ENCODE results near the gene DPH7. TPM values are rescaled to one million over a fixed set of nuclear protein-coding genes. Genes with fewer than 3 reads are reported as not detected.
A peak's percentile ranks its signal among the peaks of the same experiment; 100 is the strongest.
"Not testable (repeated sequence)": the region's sequence is repeated elsewhere in the genome, so short reads cannot be mapped to it uniquely, and the experiment has no call there.

The DPH7 gene
- 30.8 and 31.1 TPM in 2 replicates for total RNA-seq

DNA sequence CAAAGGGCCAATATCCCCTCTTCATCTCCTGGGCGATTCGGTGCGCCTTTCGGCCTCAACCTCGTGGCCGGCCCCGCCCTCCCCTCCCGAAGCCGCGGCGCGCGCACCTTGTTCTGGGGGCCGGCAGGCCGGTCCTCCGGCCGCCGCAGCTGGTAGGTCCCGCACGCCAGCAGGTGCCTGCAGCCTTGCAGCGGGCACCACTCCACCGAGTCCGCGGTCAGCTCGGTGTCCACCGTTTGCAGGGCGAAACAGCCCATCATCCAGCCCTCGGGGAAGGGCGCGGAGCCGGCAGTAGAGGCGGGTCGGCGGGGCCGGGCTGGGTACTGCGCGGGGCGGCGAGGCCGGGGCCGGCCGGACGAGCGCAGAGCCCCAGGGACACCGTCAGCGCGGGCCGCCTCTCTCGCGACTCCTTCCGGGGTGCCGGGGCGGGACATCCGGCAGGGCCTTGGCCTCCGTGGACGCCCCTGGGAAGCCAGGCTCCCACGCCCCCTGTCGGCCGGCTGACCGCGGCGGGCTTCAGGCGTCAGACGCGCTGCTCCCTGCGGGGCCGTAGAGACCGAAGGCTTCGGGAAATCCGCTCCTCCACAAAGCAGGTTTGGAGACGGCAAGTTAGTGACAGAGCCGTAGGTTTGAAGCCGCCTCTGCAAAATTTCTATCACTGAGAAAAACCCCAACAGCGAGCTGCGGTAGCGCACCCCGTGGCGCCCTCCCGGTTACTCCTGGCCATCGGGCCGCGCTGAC is at the start of gene DPH7:
DPH7 (minus strand) TSS at position 408 of the 741 bp plus-strand sequence; CDS start at position 260, 148 bp downstream.
- DNase-seq, result peak; percentile 95

DNA sequence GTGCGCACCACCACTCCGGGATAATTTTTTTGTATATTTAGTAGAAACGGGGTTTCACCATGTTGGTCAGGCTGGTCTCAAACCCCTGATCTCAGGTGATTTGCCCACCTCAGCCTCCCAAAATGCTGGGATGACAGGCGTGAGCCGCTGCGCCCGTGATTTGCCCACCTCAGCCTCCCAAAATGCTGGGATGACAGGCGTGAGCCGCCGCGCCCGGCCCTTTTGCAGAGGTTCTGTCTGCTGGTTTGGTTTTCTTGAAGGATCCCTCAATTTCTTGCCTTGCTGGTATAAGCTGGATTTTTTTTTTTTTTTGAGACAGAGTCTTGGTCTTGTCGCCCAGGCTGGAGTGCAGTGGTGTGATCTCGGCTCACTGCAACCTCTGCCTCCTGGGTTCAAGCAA is 48.7 kb upstream of the DPH7 start:
- not testable (repeated sequence) for DNase-seq

DNA sequence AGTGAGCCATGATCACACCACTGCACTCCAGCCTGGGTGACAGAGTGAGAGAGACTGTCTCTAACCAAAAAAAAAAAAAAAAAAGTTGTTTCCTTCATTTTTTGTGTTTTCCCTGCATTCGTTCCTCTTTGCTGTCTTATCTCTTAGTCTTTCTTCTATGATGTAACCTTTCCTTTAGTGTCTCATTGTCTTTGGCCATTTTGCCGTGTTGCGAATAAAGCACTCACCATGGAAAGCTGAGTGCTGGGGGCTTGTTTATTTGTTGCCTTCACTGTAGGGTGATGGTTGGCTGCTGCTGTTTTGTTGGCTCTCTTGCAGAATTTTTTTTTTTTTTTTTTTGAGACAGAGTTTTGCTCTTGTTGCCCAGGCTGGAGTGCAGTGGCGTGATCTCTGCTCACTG is 47.7 kb upstream of the DPH7 start:
- no peak for DNase-seq

DNA sequence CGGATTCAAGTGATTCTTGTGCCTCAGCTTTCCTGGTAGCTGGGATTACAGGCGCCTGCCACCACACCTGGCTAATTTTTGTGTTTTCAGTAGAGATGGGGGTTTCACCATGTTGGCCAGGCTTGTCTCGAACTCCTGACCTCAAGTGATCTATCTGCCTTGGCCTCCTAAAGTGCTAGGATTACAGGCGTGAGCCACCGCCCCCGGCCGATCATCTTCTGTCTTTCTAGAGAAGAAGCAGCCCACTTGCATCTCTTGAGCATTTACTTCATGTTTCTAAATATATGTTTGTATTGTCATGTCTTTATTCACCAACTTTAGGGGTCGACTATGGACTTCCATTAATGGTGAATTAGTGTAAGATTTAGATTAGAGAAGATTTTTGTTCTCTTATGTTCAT is 43.5 kb upstream of the DPH7 start:
- DNase-seq, result not testable (repeated sequence)

DNA sequence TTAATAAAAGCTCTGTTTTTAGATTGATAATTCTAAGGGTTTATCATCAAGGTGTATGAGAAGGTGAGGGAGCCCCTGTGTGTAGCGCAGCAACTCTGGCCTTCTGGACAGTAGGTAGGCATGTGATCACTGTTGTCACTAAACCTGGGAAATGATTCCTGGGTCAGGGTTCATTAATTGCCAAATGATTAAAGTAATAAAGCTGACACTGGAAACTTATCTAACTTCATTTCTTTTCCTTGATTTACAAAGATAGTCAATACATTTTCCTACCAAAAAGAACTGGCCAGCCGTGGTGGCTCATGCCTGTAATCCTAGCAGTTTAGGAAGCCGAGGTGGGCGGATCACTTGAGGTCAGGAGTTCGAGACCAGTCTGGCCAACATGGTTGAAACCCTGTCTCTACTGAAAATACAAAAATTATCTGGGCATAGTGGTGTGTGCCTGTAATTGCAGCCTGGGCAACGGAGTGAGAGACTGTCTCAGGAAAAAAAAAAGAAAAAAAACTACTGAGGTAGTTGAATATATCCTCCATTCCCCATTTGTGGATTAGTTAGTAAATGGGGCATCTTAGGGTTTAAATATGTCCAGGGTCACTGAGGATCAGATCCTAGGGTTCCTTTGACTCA is 42.5 kb upstream of the DPH7 start:
- DNase-seq, result peak; percentile 34

DNA sequence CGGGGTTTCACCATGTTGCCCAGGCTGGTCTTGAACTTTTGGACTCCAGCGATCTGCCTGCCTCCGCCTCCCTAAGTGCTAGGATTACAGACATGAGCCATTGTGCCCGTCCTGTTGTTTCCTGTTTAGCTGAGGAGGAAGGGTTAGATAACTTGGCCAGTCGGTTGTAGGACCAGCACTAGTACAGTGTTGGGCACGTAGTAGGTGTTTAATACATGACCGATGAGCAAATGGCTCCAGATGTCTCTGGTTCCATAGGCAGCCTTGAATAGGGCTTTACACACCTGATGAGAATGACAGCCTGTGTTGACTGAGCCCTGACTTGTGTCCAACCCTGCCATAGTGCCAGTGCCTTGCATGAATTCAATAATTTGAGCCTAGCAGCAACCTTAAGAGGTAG is 41.9 kb upstream of the DPH7 start:
- DNase-seq, result no peak

DNA sequence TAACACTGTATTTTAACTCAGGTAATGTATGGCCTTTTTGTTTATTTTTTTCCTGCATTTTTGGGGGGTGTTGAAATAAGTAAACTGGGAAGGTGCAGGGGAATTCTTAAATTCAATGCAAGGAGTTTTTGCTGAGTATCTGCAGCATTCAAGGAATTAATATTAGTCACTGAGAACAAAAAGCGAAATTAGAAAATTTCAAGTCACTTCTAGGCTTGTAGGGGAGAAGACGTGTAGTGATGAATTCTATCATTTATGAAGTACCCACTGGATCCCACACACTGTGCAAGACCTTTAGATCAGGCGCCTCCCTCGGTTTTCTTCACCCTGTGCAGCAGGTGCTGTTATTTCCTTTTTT is 41.3 kb upstream of the DPH7 start:
- DNase-seq, result no peak

DNA sequence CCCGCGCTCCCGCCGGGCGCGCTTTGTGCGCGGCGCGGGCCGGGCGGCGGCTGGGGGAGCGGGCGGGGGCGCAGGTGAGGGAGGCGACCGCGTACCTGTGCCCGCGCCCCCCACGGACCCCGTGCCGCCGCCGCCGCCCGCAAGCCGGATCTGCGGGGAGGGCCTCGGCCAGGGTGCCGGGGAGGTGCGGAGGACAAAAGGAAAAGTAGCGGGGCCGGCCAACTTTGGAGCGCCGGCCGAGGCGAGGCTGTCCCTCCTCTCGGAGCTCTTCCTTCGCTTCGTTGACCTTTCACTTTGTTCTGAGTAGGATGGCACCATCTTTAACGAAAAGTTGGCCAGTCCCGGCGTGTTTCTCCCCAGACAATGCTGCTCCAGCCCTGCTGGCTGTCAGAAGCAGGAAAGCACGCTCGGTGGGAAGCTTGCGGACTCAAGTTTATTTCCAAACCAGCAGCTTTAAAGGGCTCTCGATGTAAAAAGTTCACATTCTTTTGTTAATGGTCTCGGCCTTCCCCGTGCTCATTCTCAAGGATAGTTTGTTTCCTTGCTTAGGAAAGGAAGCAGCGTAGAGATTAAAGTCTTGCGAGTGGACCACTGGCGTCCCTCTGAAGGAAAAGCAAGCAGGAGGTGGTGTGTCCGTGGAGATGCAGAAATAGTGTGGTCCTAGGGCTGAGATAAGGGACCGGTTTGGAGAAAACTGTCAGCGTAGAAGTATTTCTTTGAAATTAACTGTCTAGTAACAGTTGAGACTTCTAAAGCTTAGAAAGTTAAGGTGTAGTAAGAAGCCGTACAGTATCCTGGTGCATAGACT is 40.7 kb upstream of the DPH7 start:
- peak; percentile 62 for DNase-seq

DNA sequence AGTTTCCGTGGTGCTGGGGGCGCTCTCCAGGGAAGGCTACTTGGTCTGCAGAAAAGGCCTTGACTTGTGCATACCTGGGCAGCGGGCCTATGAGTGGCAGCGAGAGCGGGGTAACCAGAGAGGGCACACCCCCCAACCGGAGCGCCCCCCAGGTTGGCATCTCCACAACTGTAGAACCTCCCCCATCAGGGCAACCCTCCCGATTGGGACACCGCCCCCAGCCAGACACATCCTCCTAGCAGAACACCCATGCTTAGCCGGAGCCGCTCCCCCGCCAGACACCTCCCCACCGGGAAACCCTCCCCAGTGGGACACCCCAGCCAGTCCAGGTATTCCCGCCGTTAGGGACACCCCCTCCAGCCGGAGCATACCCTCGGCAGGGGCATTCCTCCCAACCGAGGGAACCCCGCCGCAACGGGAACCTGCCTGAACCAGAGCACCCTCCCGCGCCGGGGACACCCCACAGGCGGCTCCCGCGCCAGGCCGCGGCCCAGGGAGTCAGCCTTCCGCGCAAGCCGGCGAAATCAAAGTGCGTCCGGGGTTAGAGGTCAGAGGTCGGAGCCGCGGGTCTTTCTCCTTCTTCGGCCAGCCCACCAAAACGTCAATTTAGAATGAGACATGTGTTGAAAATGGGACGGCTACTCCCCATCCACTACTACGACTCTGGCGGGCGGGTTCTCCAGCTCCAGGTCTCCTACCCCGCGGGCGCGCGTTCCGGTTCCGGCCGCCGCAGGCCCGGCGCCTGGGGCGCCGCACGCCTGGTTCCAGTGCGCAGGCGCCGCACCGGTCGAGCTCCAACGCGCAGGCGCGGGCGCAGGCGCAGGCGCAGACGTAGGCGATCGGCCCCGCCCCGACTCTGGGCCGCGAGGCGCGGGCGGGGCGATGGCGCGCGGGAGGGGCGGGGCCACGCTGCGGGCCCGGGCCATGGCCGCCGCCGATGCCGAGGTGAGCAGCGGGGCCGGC is 39.7 kb upstream of the DPH7 start, which contains the start of gene EHMT1:
EHMT1 (plus strand) TSS at position 901 of the 963 bp plus-strand sequence; CDS start at position 925, 24 bp downstream.
- DNase-seq, result peak; percentile 90

DNA sequence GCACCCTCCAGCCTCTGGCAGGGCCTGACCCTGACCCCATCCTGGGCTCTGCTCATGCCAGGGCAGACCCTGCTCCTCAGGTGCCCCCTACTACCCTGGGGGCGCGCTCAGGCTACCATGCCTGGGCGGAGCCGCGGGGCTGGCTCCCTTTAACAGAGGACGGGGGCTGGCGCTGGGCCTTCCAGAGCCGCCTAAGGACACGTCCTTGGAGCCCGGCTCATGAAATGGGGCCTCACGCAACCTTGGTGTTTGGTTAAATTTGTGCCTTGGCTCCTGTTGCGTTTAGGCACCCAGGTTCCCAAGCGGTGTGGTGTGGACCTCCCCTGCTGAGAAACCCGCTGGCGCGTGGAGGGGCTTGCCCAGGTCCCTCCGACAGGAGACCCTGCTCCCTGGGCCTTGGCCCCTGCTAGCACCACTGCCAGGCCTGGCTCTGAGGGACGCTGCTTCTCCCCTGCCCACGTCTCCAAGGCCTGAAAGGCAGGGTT is 36.7 kb upstream of the DPH7 start:
- no peak for DNase-seq

DNA sequence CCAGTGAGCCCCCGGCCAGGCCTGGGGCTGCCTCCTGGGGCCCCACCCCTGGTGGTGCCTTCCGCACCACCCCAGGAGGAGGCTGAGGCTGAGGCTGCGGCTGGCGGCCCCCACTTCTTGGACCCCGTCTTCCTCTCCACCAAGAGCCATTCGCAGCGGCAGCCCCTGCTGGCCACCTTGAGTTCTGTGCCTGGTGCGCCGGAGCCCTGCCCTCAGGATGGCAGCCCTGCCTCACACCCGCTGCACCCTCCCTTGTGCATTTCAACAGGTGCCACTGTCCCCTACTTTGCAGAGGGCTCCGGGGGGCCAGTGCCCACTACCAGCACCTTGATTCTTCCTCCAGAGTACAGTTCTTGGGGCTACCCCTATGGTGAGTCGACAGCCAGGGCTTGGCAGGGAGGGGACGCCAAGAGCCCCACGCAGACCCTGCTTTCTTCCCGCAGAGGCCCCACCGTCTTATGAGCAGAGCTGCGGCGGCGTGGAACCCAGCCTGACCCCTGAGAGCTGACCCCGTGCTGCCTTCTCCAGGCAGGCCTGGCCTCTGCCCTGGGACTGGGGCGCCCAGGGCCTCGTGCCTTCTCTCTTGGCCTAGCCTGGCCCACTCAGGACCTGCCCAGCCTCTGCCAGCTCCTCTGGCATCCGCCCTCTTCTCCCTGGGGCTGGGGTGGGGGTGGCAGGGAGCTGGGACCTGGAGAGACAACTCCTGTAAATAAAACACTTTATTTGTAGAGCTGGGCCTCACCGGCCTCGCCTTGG is 36.1 kb upstream of the DPH7 start:
- no peak for DNase-seq

DNA sequence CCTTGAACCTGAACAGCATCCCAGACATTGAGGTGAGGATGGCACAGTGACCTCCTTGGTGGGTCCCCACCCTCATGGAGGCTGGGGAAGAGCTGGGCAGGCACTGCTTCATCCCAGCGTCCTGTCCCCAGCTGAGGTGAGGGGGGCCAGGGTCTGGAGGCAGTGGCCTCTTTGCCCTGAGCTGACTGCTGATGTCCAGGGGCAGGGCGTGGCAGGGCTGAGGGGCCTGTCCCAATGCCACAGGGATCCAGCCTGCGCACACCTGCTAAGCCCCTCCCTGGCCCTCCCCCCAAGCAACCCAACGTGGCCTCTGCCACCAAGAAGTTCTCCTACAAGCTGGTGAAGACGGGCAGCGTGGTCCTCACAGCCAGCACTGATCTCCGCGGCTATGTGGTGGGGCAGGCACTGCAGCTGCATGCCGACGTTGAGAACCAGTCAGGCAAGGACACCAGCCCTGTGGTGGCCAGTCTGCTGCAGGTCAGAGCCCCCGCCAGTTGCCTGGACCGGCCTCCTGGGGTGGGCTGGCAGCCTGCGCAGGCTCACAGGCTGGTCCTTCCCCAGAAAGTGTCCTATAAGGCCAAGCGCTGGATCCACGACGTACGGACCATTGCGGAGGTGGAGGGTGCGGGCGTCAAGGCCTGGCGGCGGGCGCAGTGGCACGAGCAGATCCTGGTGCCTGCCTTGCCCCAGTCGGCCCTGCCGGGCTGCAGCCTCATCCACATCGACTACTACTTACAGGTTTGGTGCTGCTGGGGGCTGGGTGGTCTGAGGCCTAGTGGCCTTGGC is 35.2 kb upstream of the DPH7 start:
- DNase-seq, result no peak

DNA sequence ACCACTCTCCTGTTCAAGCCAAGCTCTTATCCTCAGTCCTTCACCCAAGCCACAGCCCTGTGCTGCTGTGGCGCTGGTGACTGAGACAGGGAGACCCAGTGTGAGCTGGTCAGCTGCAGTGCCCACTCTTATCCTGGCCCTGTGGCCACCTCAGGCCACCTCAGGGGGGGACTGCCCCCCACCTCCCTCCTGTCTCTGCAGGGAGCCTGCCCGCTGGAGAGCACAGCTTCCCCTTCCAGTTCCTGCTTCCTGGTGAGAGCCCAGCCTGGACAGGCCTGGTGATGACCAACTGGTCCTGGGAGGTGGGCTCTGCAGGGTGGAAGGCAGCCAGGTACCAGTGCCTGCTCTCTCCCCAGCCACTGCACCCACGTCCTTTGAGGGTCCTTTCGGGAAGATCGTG is 34.5 kb upstream of the DPH7 start:
- no peak for DNase-seq

DNA sequence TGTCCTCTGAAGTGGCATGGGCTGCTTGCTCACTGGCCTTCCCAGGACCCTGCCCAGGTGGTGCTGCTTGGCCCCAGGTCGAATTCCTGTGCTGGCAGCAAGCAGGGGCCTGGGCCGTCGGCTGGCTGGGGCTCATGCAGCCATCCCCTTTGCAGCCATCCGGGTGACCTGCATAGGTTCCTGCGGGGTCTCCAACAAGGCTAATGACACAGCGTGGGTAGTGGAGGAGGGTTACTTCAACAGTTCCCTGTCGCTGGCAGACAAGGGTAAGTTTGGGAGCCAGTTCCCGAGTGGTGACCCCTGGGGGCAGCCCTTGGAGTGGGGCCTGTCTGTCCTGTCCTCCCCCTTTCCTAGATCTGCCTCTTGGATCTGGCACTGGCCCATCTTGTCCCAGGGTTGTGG is 34.0 kb upstream of the DPH7 start:
- no peak for DNase-seq

DNA sequence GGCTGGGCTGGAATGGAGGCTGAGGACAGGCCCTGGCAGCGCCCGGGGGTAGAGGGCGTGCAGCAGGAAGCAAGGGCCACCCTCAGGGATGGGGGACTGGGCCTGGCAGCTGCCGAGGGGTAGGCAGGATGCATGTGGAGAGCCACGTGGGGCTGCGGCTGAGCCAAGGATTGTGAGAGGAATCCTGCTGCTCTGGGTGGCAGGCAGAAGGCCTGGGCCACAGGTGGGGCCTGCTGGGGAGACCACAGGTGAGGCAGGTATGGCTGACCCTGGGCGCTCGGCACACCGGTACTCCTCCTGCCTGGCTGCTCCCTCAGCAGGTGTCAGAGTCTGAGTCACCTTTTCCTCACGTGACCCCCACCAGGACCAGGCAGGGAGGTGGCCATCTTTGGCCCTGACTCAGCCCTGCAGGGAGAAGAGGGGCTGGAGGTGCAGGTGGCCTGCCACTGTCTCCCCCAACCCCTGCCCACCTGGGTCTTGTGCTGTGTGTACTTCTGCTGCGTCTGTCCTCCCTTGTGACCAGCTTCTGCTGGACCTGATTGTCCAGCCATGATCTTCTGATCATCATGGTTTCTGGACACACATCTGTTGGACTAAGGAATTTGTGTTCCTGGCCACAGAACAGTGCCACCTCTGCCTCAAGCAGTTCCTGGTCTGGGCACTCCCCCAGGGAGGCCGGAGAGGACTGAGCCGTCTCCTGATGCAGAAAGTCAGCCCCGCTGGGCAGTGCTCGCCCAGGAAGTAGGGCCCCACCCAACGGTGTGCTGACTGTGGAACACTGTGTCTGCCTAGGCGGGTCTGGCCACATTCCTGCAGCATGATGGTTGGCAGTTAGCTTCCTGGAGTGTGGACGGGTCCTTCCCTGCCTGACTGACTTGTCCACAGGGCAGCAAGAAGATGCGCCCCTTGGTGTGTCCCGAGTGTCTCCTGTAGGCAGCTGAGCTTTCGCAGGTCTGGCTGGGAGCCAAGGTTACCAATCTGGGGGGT is 33.2 kb upstream of the DPH7 start:
- DNase-seq, result peak; percentile 45

DNA sequence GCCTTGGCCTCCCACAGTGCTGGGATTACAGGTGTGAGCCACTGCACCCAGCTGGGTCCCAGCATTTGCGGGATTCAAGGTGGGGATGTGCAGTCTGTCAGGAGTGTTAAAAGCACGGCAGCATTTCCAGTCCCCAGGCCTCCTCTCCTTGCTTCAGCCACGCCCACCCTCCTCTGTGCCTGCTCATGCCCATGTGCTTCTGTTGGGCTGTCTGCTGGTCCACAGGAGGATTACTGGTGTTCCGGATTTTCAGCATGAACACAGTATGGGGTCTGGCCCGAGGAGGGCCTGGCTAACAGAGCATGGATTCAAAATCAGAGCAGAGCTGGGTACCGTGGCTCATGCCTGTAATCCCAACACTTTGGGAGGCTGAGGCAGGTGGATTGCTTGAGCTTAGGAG is 32.2 kb upstream of the DPH7 start:
- no peak for DNase-seq

DNA sequence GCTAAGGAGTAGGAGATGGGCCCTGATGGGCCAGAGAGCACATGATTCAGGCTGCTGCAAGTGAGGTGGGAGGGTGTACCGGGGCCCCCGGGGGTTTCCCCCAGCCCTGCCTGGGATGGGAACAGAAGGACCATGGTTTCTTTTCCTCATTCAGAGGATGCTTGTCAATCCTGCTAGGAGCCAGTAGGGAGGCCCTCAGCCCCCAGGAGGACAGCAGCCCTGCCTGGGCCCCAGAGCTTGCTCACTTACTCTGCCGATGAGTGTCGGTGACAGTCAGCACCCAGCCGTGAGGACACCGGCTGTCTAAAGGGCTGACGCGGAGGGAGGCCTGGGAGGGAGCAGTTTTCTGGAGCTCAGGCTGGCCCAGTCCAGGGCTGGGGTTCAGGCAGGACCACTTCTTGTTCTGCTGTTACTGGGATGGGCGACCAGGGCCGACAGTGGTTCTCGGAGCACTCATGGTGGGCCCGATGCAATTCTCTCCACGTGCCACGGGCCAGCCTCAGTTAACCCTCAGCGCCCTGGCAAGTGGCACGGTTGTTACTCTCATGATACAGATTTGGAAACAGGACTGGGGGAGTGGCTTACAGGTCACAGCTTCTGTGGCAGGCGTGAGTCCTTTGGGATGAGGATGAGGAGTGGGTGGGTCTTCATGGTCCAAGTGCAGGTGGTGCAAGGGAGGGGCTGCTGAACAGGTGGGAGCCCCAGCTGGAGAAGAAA is 28.6 kb upstream of the DPH7 start:
- DNase-seq, result no peak

DNA sequence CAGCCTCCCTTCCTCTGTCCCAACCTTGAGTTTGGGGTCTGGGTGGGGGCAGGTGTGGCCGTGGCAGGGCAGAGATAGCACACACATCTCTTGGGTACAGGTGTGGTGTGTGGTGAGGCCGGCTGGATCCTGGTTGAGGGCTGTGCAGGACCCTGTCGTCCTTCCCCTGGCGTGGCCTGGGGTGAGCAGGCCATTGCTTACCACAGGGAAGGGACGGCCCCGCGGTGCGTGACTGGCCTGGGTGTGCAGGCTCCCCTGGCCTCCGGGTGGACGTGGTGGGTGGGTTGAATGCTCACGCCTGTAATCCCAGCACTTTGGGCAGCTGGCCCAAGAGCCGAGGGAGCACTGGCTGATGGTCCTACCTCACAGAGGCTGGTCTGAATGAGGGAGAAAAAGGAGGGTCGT is 28.0 kb upstream of the DPH7 start:
- no peak for DNase-seq

Data from dermis blood vessel endothelial cell (primary cell).